H1 (cell line): ENCODE data around the gene KRT77. TPM values are rescaled to one million over a fixed set of nuclear protein-coding genes. Genes with fewer than 3 reads are reported as not detected.

Source experiments
- CTCF ChIA-PET: fragments of 300-600 bp; sonication (Branson Sonifier 250); formaldehyde crosslinking; loops from one replicate; lab custom pipeline; 2021; ENCODE audit not compliant: partially characterized antibody; lab: Charles Lee
- POLR2A ChIA-PET: fragments of 300-600 bp; sonication (Branson Sonifier 250); formaldehyde crosslinking; loops from one replicate; lab custom pipeline; 2021; ENCODE audit warnings: inconsistent platforms; ENCODE audit not compliant: partially characterized antibody; lab: Charles Lee
- DNase-seq, 2 experiments: peaks; one replicate each; pipeline versions ENCODE4 v3.0.0 to v3.0.0-alpha.2; 2010 to 2022; ENCODE audit warnings: low spot score in 2 of 2, low read depth in 1 of 2, mixed read lengths in 1 of 2
- FAIRE-seq: peaks from 2 replicates; lab custom pipeline; 2011; peaks lifted over from hg19 to GRCh38; lab: Jason Lieb, UNC
- H2AFZ ChIP-seq: 2 replicates; pipeline ENCODE4 v1.8.1; 2012; ENCODE audit warnings: low read length, inconsistent platforms
- H2AK5ac ChIP-seq: 2 replicates; pipeline ENCODE4 v1.6.1; 2013; ENCODE audit warnings: low read depth, low read length
- H2BK120ac ChIP-seq: replicated peaks from 2 replicates; pipeline ENCODE3; 2013; ENCODE audit warnings: low read depth, low read length, inconsistent platforms
- H2BK12ac ChIP-seq: 2 replicates; pipeline ENCODE4 v1.6.1; 2013; ENCODE audit warnings: low read depth, low read length
- H2BK15ac ChIP-seq: 2 replicates; pipeline ENCODE4 v1.6.1; 2013; ENCODE audit warnings: low read length
- H2BK20ac ChIP-seq: 2 replicates; pipeline ENCODE4 v1.6.1; 2013; ENCODE audit warnings: low read length
- H2BK5ac ChIP-seq: 2 replicates; pipeline ENCODE4 v1.6.1; 2013; ENCODE audit warnings: low read depth, low read length
- H3K14ac ChIP-seq: 2 replicates; pipeline ENCODE4 v1.6.1; 2013; ENCODE audit warnings: inconsistent platforms; ENCODE audit not compliant: insufficient read length
- H3K18ac ChIP-seq: 2 replicates; pipeline ENCODE4 v1.6.1; 2013; ENCODE audit warnings: low read length; ENCODE audit errors: extremely low read depth
- H3K23ac ChIP-seq: 2 replicates; pipeline ENCODE4 v1.6.1; 2013; ENCODE audit warnings: inconsistent platforms; ENCODE audit not compliant: insufficient read length
- H3K23me2 ChIP-seq: 2 replicates; pipeline ENCODE4 v1.6.1; 2013; ENCODE audit warnings: low read depth, low read length
- H3K27ac ChIP-seq: 2 replicates; pipeline ENCODE4 v1.6.1; 2011; ENCODE audit warnings: low read depth, low read length, inconsistent platforms
- H3K27me3 ChIP-seq, 4 experiments: replicated peaks in 1 of 4; 1 replicate in 1 of 4; 2 replicates in 3 of 4; pipeline versions ENCODE4 v1.6.1 to v1.8.1; 2011 to 2013; ENCODE audit warnings: low read length in 3 of 4, mild to moderate bottlenecking in 3 of 4, inconsistent platforms in 2 of 4, mixed read lengths in 2 of 4, moderate library complexity in 1 of 4; ENCODE audit not compliant: control insufficient read depth in 3 of 4, insufficient read depth in 3 of 4; ENCODE audit errors: extremely low read depth in 1 of 4
- H3K36me3 ChIP-seq, 4 experiments: 2 replicates each; pipeline versions ENCODE4 v1.6.1 to v1.8.1; 2011 to 2013; ENCODE audit warnings: mild to moderate bottlenecking in 4 of 4, low read length in 3 of 4, moderate library complexity in 2 of 4, control low read depth in 1 of 4, inconsistent platforms in 1 of 4; ENCODE audit not compliant: insufficient read depth in 4 of 4, control insufficient read depth in 2 of 4
- H3K4ac ChIP-seq: replicated peaks from 2 replicates; pipeline ENCODE3; 2013; ENCODE audit warnings: low read length, low read depth, mixed read lengths, inconsistent platforms; ENCODE audit not compliant: insufficient read length
- H3K4me1 ChIP-seq, 4 experiments: replicated peaks in 1 of 4; 1 replicate in 1 of 4; 2 replicates in 3 of 4; pipeline versions ENCODE4 v1.6.1 to v1.8.1; 2011 to 2013; ENCODE audit warnings: low read length in 3 of 4, inconsistent platforms in 2 of 4, mixed read lengths in 1 of 4; ENCODE audit not compliant: insufficient read depth in 4 of 4, control insufficient read depth in 3 of 4
- H3K4me2 ChIP-seq, 2 experiments: 2 replicates each; pipeline versions ENCODE4 v1.6.1 to v1.8.1; 2011 to 2013; ENCODE audit warnings: low read depth in 2 of 2, low read length in 2 of 2, control low read depth in 1 of 2, inconsistent platforms in 1 of 2, mild to moderate bottlenecking in 1 of 2; ENCODE audit not compliant: insufficient read depth in 1 of 2
- H3K4me3 ChIP-seq, 4 experiments: fragments of 200-600, 300-600 bp in 1 of 4; sonication (generic), shearing (Covaris generic), sonication (Bioruptor Twin) in 1 of 4; 2 replicates each; pipeline versions ENCODE4 v1.5.1 to v1.8.1; 2011 to 2016; ENCODE audit warnings: low read length in 4 of 4, low read depth in 3 of 4, control low read depth in 2 of 4, inconsistent platforms in 2 of 4, mild to moderate bottlenecking in 2 of 4, mixed read lengths in 1 of 4, moderate library complexity in 1 of 4; ENCODE audit not compliant: insufficient read depth in 2 of 4; ENCODE audit errors: extremely low read depth in 1 of 4
- H3K56ac ChIP-seq: replicated peaks from 2 replicates; pipeline ENCODE3; 2013; ENCODE audit warnings: low read depth, mild to moderate bottlenecking, mixed read lengths, low read length, inconsistent platforms; ENCODE audit not compliant: insufficient read length
- H3K79me1 ChIP-seq: 2 replicates; pipeline ENCODE4 v1.6.1; 2013; ENCODE audit warnings: low read depth, low read length, control low read depth
- H3K79me2 ChIP-seq, 2 experiments: 2 replicates each; pipeline versions ENCODE4 v1.6.1 to v1.8.1; 2012 to 2013; ENCODE audit warnings: low read length in 2 of 2, mild to moderate bottlenecking in 2 of 2, inconsistent platforms in 1 of 2; ENCODE audit not compliant: insufficient read depth in 2 of 2, control insufficient read depth in 1 of 2
- H3K9ac ChIP-seq, 4 experiments: replicated peaks in 1 of 4; 1 replicate in 1 of 4; 2 replicates in 3 of 4; pipeline versions ENCODE4 v1.6.1 to v1.8.1; 2011 to 2013; ENCODE audit warnings: low read depth in 3 of 4, low read length in 3 of 4, control low read depth in 2 of 4, mild to moderate bottlenecking in 2 of 4, moderate library complexity in 2 of 4, inconsistent platforms in 1 of 4; ENCODE audit errors: extremely low read depth in 1 of 4
- H3K9me3 ChIP-seq, 2 experiments: 2 replicates each; pipeline versions ENCODE4 v1.6.1 to v1.8.1; 2012 to 2013; ENCODE audit warnings: mild to moderate bottlenecking in 2 of 2, moderate library complexity in 2 of 2, control low read depth in 1 of 2, inconsistent platforms in 1 of 2, low read depth in 1 of 2, low read length in 1 of 2, mixed read lengths in 1 of 2; ENCODE audit not compliant: insufficient read depth in 2 of 2
- H4K20me1 ChIP-seq, 2 experiments: replicated peaks in 1 of 2; 2 replicates each; pipeline versions ENCODE3 to v1.8.1; 2011 to 2013; ENCODE audit warnings: inconsistent platforms in 2 of 2, low read length in 2 of 2, mild to moderate bottlenecking in 1 of 2; ENCODE audit not compliant: insufficient read depth in 2 of 2, control insufficient read depth in 1 of 2
- H4K5ac ChIP-seq: 2 replicates; pipeline ENCODE4 v1.6.1; 2013; ENCODE audit warnings: low read length, low read depth, mixed read lengths, inconsistent platforms; ENCODE audit not compliant: insufficient read length
- H4K8ac ChIP-seq: 2 replicates; pipeline ENCODE4 v1.8.0; 2013; ENCODE audit warnings: mild to moderate bottlenecking, moderate library complexity, low read length, inconsistent platforms; ENCODE audit not compliant: insufficient read depth; ENCODE audit errors: extremely low read depth
- H4K91ac ChIP-seq: replicated peaks from 2 replicates; pipeline ENCODE3; 2013; ENCODE audit warnings: low read length, mixed read lengths, inconsistent platforms; ENCODE audit not compliant: insufficient read length
- ASH2L ChIP-seq: fragments of 200-600, 300-600 bp; sonication (generic); IDR thresholded peaks from one replicate; pipeline ENCODE4 v1.7.1; 2017; ENCODE audit warnings: low read length
- ATF2 ChIP-seq: IDR thresholded peaks from 2 replicates; pipeline ENCODE4 v1.6.1; 2012; ENCODE audit warnings: low read length, inconsistent platforms
- CHD1 ChIP-seq: IDR thresholded peaks from 2 replicates; pipeline ENCODE4 v1.6.1; 2012; ENCODE audit warnings: low read depth, low read length, improper control_type of control experiment
- CHD2 ChIP-seq: IDR thresholded peaks from 2 replicates; pipeline ENCODE4 v1.6.1; 2012; ENCODE audit warnings: low read length, improper control_type of control experiment
- EGR1 ChIP-seq: IDR thresholded peaks from 2 replicates; pipeline ENCODE4 v1.6.1; 2011; ENCODE audit warnings: low read depth, low read length, borderline replicate concordance
- KDM1A ChIP-seq: fragments of 200-600, 300-600 bp; sonication (generic); IDR thresholded peaks from 2 replicates; pipeline ENCODE4 v1.7.1; 2016; ENCODE audit warnings: mild to moderate bottlenecking, low read length, borderline replicate concordance
- KDM5A ChIP-seq: fragments of 200-600 bp; IDR thresholded peaks from 2 replicates; pipeline ENCODE4 v1.7.1; 2012; ENCODE audit warnings: mild to moderate bottlenecking, low read length, inconsistent platforms, mixed read lengths
- MAFK ChIP-seq: IDR thresholded peaks from 2 replicates; pipeline ENCODE4 v1.6.1; 2012; ENCODE audit warnings: low read depth, mild to moderate bottlenecking, improper control_type of control experiment, low read length
- POLR2A ChIP-seq, 2 experiments: IDR thresholded peaks; 1 replicate in 1 of 2; 2 replicates in 1 of 2; pipeline ENCODE4 v1.6.1; 2011; ENCODE audit warnings: low read depth in 2 of 2, low read length in 2 of 2, mild to moderate bottlenecking in 2 of 2; ENCODE audit errors: control extremely low read depth in 1 of 2
- RAD21 ChIP-seq, 2 experiments: IDR thresholded peaks in 1 of 2; conservative IDR thresholded peaks in 1 of 2; 2 replicates each; pipeline ENCODE4 v1.6.1; 2011; ENCODE audit warnings: low read depth in 2 of 2, low read length in 2 of 2, improper control_type of control experiment in 1 of 2, inconsistent platforms in 1 of 2, mild to moderate bottlenecking in 1 of 2, moderate library complexity in 1 of 2
- RBBP5 ChIP-seq: IDR thresholded peaks from 2 replicates; pipeline ENCODE4 v1.7.1; 2012; ENCODE audit warnings: low read depth, mild to moderate bottlenecking, inconsistent platforms, low read length, moderate library complexity, borderline replicate concordance
- SIN3A ChIP-seq, 2 experiments: IDR thresholded peaks in 1 of 2; conservative IDR thresholded peaks in 1 of 2; 2 replicates each; pipeline ENCODE4 v1.6.1; 2011 to 2012; ENCODE audit warnings: low read length in 2 of 2, improper control_type of control experiment in 1 of 2, low read depth in 1 of 2, mild to moderate bottlenecking in 1 of 2
- SIX5 ChIP-seq: IDR thresholded peaks from 2 replicates; pipeline ENCODE4 v1.6.1; 2011; ENCODE audit warnings: mild to moderate bottlenecking, low read depth, low read length
- TBP ChIP-seq: IDR thresholded peaks from 2 replicates; pipeline ENCODE4 v1.6.1; 2011; ENCODE audit warnings: low read depth, low read length, improper control_type of control experiment
- WGBS, 2 experiments: shearing (Covaris generic) in 1 of 2; methylation state at CpG; one replicate each; pipeline versions ENCODE4 v1.1.6 to v1.1.7; 2013 to 2015; ENCODE audit warnings: low lambda C conversion rate in 2 of 2, mixed read lengths in 2 of 2, inconsistent platforms in 1 of 2, low coverage in 1 of 2, missing lambda C conversion rate in 1 of 2; ENCODE audit not compliant: insufficient replicate concordance in 2 of 2, insufficient coverage in 1 of 2, insufficient read length in 1 of 2; ENCODE audit errors: extremely low coverage in 1 of 2, missing lambda C conversion rate in 1 of 2; 5-methylcytosine and 5-hydroxymethylcytosine counted together
- polyA plus RNA-seq, 7 experiments: library from polyadenylated mRNA; depleted of rRNA in 3 of 7; stranded (reverse) in 5 of 7; unstranded in 2 of 7; fragments of >200 nt in 5 of 7; fragments of 200-250 nt in 2 of 7; gene quantifications; 1 replicate in 5 of 7; 2 replicates in 1 of 7; 4 replicates in 1 of 7; pipeline versions ENCODE4 v1.2.1 to v1.2.3, GENCODE V29; 2011 to 2013; ENCODE audit warnings: missing spikeins in 2 of 7, mixed read lengths in 2 of 7
- total RNA-seq: library from RNA; stranded (reverse); fragmentation: NEBNext Ultra II Directional; extraction: Animal tissue kit (Norgen Biotek cat#: 25700); gene quantifications from 2 replicates; pipeline ENCODE4 v1.2.1, GENCODE V29; 2021

The KRT77 gene
- total and polyA plus RNA-seq, 2 of the 8 experiments (the other 6 are each of a cell fraction or from before 2014, with no cell fraction given), result 0.02 TPM; not detected in 1

- H4K8ac ChIP-seq, result no peak overlapping the region
- H3K4me3 ChIP-seq, result no peak overlapping the region
- DNase-seq (no peak), FAIRE-seq (no peak)
- H2AFZ ChIP-seq, result no peak overlapping the region
- CTCF ChIA-PET, result no interaction called here
- no peaks in the 10 kb centered on the region; a peak in 1 of 4 replicates for H3K9me3 ChIP-seq
- H3K9ac ChIP-seq, result no peak overlapping the region
- peaks cover 0 to 5% (median 0%) of the 10 kb centered on the region in 4 experiments; a peak in 2 of 7 replicates for H3K27me3 ChIP-seq
- no peak overlapping the region for H2BK12ac ChIP-seq
- H4K91ac ChIP-seq, result no peak overlapping the region
- H3K4me2 ChIP-seq, result no peak overlapping the region
- POLR2A ChIA-PET, result no interaction called here
- H3K79me2 ChIP-seq, result no peaks in the 10 kb centered on the region
- no peak overlapping the region for H3K4ac ChIP-seq
- H2AK5ac ChIP-seq, result no peak overlapping the region
- H3K27ac ChIP-seq, result no peak overlapping the region
- H3K18ac ChIP-seq, result no peak overlapping the region
- 84% methylated on average over 14 of the region's 14 CpGs; no CpG with 5 or more reads in 1 of the 2 experiments for WGBS, 2 experiments
- peaks cover 0 to 2% of the 10 kb centered on the region in 2 experiments for H4K20me1 ChIP-seq
- H3K23ac ChIP-seq, result no peak overlapping the region
- no peaks in the 10 kb centered on the region for H3K36me3 ChIP-seq
- H4K5ac ChIP-seq, result no peak overlapping the region
- no peaks in the 10 kb centered on the region for H3K79me1 ChIP-seq
- H3K56ac ChIP-seq, result no peak overlapping the region
- no peak overlapping the region for H2BK5ac ChIP-seq
- H3K14ac ChIP-seq, result no peak overlapping the region
- no peaks in the 10 kb centered on the region for H3K23me2 ChIP-seq
- no peak overlapping the region for H2BK20ac ChIP-seq
- H3K4me1 ChIP-seq, result no peaks in the 10 kb centered on the region
- no peak overlapping the region for H2BK15ac ChIP-seq
- H2BK120ac ChIP-seq, result no peak overlapping the region
- no peak for TF ChIP-seq KDM1A
- TF ChIP-seq RAD21 (IDR thresholded peaks at IDR 0.05 in 1 of 2, conservative IDR thresholded peaks at IDR 0.05 in 1 of 2; ENCODE audit: low read depth in 2 of 2, low read length in 2 of 2), result no peak
- TF ChIP-seq SIN3A (conservative IDR thresholded peaks at IDR 0.05 in 1 of 2, IDR thresholded peaks at IDR 0.05 in 1 of 2; ENCODE audit: low read depth in 1 of 2, low read length in 2 of 2), result no peak
- TF ChIP-seq TBP, result no peak
- no peak for TF ChIP-seq RBBP5
- TF ChIP-seq ASH2L, result no peak
- no peak for TF ChIP-seq POLR2A (IDR thresholded peaks at IDR 0.05; ENCODE audit: control extremely low read depth in 1 of 2, low read depth in 2 of 2, low read length in 2 of 2)
- TF ChIP-seq SIX5, result no peak
- no peak for TF ChIP-seq KDM5A
- no peak for TF ChIP-seq ATF2
- no peak for TF ChIP-seq CHD1
- TF ChIP-seq MAFK, result no peak
- TF ChIP-seq EGR1, result no peak
- TF ChIP-seq CHD2, result no peak
These were observed 45.3 kb upstream of the KRT77 start for GRCh38 chr12:52748578-52748977.
